ENCODE data around the gene PRPF6.

GRCh38 chr20:63951398-63952209 lies 29.3 kb upstream of the PRPF6 start:
- no peak for TF ChIP-seq POLR2A (IDR thresholded peaks at IDR 0.05)
- TF ChIP-seq, protein P1, sequence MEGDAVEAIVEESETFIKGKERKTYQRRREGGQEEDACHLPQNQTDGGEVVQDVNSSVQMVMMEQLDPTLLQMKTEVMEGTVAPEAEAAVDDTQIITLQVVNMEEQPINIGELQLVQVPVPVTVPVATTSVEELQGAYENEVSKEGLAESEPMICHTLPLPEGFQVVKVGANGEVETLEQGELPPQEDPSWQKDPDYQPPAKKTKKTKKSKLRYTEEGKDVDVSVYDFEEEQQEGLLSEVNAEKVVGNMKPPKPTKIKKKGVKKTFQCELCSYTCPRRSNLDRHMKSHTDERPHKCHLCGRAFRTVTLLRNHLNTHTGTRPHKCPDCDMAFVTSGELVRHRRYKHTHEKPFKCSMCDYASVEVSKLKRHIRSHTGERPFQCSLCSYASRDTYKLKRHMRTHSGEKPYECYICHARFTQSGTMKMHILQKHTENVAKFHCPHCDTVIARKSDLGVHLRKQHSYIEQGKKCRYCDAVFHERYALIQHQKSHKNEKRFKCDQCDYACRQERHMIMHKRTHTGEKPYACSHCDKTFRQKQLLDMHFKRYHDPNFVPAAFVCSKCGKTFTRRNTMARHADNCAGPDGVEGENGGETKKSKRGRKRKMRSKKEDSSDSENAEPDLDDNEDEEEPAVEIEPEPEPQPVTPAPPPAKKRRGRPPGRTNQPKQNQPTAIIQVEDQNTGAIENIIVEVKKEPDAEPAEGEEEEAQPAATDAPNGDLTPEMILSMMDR (IDR thresholded peaks at IDR 0.05 in 8 of 11, conservative IDR thresholded peaks at IDR 0.05 in 3 of 11): no peak

Data from spleen (tissue), 7 donors.